ENCODE data around the gene BRMS1L. TPM values are rescaled to one million over a fixed set of nuclear protein-coding genes. Genes with fewer than 3 reads are reported as not detected.

The BRMS1L gene
- total and polyA plus RNA-seq, 2 experiments from 2014 or later, result 11.8 to 19.5 TPM

DNA sequence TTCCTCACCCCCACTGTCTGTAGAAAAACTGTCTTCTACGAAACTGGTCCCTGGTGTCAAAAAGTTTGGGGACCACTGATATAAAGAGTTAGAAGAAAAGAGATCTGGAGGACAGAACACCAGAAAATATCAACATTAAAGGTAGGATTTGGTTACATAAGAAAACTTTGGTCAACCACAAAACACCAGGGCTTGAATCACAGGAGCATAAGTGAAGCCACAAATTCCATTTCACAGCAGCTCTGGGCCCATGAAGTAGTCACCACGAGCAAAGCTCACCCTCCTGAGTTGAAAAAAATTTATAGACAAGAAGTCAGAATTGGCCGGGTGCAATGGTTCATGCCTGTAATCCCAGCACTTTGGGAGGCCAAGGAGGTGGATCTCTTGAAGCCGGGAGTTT lies 36.5 kb upstream of the BRMS1L start:
- DNase-seq (ENCODE audit: low spot score) (no peak), ATAC-seq (no peak)
- Histone ChIP-seq H3K27ac (ENCODE audit: low read depth) (no peak overlapping the region), H3K4me3 (no peak overlapping the region), H3K36me3 (ENCODE audit: insufficient read depth) (no peaks in the 10 kb centered on the region), H3K27me3 (ENCODE audit: insufficient read depth) (no peaks in the 10 kb centered on the region), H3K4me2 (no peak overlapping the region), H3F3A (replicated peaks; ENCODE audit: low read depth) (no peaks in the 10 kb centered on the region), H3K79me2 (replicated peaks; ENCODE audit: insufficient read depth) (peaks cover 33% of the 10 kb centered on the region), H3K4me1 (ENCODE audit: insufficient read depth) (no peaks in the 10 kb centered on the region), H2AFZ (no peak overlapping the region), H3K9me2 (ENCODE audit: insufficient read depth) (no peaks in the 10 kb centered on the region), H4K20me1 (replicated peaks; ENCODE audit: insufficient read depth) (no peaks in the 10 kb centered on the region)
- no peaks in the 10 kb centered on the region for H3K9me3 Mint-ChIP-seq
- no peak overlapping the region for H3K4me3 Mint-ChIP-seq
- H3K4me1 Mint-ChIP-seq, result no peaks in the 10 kb centered on the region
- no peak overlapping the region for H3K27ac Mint-ChIP-seq
- peaks cover 3% of the 10 kb centered on the region for H3K27me3 Mint-ChIP-seq (ENCODE audit: insufficient read depth, low read depth, poor library complexity)
- no peaks in the 10 kb centered on the region for H3K36me3 Mint-ChIP-seq (ENCODE audit: low read depth)
- TF ChIP-seq, protein P1, sequence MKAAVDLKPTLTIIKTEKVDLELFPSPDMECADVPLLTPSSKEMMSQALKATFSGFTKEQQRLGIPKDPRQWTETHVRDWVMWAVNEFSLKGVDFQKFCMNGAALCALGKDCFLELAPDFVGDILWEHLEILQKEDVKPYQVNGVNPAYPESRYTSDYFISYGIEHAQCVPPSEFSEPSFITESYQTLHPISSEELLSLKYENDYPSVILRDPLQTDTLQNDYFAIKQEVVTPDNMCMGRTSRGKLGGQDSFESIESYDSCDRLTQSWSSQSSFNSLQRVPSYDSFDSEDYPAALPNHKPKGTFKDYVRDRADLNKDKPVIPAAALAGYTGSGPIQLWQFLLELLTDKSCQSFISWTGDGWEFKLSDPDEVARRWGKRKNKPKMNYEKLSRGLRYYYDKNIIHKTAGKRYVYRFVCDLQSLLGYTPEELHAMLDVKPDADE (IDR thresholded peaks at IDR 0.05), result no peak
- TF ChIP-seq ZNF331 (CRISPR knock-in tag; IDR thresholded peaks at IDR 0.05; ENCODE audit: low read depth), result no peak

DNA sequence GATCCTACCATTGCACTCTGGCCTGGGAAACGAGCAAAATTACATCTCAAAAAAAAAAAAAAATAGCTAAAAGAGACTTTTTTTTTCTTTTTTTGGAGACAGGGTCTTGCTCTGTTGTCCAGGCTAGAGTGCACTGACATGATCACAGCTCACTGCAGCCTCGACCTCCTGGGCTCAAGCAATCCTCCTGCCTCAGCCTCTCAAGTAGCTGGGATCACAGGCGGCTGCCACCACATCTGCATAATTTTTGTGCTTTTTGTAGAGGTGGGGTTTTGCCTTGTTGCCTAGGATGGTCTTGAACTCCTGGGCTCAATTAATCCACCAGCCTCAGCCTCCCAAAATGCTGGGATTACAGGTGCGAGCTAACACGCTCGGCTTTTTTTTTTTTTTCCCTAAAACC lies 28.3 kb upstream of the BRMS1L start:
- H3K27ac Mint-ChIP-seq, result no peak overlapping the region
- H4K20me1 ChIP-seq (replicated peaks; ENCODE audit: insufficient read depth), result peaks cover 10% of the 10 kb centered on the region
- no peak for TF ChIP-seq EZH2 (IDR thresholded peaks at IDR 0.05; ENCODE audit: low read depth, unreplicated experiment)
- no peak for TF ChIP-seq STAT1 (IDR thresholded peaks at IDR 0.05; ENCODE audit: unreplicated experiment)
- no peak for TF ChIP-seq POLR2AphosphoS5 (IDR thresholded peaks at IDR 0.05; ENCODE audit: low read depth)
- TF ChIP-seq ZNF331 (CRISPR knock-in tag; IDR thresholded peaks at IDR 0.05; ENCODE audit: low read depth), result no peak
- no peak for TF ChIP-seq NANOG (IDR thresholded peaks at IDR 0.05; ENCODE audit: borderline replicate concordance)
- no peak for TF ChIP-seq EZH2phosphoT487 (IDR thresholded peaks at IDR 0.05; ENCODE audit: unreplicated experiment)
- TF ChIP-seq, protein P2, sequence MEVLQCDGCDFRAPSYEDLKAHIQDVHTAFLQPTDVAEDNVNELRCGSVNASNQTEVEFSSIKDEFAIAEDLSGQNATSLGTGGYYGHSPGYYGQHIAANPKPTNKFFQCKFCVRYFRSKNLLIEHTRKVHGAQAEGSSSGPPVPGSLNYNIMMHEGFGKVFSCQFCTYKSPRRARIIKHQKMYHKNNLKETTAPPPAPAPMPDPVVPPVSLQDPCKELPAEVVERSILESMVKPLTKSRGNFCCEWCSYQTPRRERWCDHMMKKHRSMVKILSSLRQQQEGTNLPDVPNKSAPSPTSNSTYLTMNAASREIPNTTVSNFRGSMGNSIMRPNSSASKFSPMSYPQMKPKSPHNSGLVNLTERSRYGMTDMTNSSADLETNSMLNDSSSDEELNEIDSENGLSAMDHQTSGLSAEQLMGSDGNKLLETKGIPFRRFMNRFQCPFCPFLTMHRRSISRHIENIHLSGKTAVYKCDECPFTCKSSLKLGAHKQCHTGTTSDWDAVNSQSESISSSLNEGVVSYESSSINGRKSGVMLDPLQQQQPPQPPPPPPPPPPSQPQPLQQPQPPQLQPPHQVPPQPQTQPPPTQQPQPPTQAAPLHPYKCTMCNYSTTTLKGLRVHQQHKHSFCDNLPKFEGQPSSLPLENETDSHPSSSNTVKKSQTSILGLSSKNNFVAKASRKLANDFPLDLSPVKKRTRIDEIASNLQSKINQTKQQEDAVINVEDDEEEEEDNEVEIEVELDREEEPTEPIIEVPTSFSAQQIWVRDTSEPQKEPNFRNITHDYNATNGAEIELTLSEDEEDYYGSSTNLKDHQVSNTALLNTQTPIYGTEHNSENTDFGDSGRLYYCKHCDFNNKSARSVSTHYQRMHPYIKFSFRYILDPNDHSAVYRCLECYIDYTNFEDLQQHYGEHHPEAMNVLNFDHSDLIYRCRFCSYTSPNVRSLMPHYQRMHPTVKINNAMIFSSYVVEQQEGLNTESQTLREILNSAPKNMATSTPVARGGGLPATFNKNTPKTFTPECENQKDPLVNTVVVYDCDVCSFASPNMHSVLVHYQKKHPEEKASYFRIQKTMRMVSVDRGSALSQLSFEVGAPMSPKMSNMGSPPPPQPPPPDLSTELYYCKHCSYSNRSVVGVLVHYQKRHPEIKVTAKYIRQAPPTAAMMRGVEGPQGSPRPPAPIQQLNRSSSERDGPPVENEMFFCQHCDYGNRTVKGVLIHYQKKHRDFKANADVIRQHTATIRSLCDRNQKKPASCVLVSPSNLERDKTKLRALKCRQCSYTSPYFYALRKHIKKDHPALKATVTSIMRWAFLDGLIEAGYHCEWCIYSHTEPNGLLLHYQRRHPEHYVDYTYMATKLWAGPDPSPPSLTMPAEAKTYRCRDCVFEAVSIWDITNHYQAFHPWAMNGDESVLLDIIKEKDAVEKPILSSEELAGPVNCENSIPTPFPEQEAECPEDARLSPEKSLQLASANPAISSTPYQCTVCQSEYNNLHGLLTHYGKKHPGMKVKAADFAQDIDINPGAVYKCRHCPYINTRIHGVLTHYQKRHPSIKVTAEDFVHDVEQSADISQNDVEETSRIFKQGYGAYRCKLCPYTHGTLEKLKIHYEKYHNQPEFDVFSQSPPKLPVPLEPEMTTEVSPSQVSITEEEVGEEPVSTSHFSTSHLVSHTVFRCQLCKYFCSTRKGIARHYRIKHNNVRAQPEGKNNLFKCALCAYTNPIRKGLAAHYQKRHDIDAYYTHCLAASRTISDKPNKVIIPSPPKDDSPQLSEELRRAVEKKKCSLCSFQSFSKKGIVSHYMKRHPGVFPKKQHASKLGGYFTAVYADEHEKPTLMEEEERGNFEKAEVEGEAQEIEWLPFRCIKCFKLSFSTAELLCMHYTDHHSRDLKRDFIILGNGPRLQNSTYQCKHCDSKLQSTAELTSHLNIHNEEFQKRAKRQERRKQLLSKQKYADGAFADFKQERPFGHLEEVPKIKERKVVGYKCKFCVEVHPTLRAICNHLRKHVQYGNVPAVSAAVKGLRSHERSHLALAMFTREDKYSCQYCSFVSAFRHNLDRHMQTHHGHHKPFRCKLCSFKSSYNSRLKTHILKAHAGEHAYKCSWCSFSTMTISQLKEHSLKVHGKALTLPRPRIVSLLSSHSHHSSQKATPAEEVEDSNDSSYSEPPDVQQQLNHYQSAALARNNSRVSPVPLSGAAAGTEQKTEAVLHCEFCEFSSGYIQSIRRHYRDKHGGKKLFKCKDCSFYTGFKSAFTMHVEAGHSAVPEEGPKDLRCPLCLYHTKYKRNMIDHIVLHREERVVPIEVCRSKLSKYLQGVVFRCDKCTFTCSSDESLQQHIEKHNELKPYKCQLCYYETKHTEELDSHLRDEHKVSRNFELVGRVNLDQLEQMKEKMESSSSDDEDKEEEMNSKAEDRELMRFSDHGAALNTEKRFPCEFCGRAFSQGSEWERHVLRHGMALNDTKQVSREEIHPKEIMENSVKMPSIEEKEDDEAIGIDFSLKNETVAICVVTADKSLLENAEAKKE (CRISPR knock-in tag; IDR thresholded peaks at IDR 0.05), result no peak
- no peak for TF ChIP-seq CREB1 (CRISPR knock-in tag; IDR thresholded peaks at IDR 0.05; ENCODE audit: low read depth)
- TF ChIP-seq, protein P3, sequence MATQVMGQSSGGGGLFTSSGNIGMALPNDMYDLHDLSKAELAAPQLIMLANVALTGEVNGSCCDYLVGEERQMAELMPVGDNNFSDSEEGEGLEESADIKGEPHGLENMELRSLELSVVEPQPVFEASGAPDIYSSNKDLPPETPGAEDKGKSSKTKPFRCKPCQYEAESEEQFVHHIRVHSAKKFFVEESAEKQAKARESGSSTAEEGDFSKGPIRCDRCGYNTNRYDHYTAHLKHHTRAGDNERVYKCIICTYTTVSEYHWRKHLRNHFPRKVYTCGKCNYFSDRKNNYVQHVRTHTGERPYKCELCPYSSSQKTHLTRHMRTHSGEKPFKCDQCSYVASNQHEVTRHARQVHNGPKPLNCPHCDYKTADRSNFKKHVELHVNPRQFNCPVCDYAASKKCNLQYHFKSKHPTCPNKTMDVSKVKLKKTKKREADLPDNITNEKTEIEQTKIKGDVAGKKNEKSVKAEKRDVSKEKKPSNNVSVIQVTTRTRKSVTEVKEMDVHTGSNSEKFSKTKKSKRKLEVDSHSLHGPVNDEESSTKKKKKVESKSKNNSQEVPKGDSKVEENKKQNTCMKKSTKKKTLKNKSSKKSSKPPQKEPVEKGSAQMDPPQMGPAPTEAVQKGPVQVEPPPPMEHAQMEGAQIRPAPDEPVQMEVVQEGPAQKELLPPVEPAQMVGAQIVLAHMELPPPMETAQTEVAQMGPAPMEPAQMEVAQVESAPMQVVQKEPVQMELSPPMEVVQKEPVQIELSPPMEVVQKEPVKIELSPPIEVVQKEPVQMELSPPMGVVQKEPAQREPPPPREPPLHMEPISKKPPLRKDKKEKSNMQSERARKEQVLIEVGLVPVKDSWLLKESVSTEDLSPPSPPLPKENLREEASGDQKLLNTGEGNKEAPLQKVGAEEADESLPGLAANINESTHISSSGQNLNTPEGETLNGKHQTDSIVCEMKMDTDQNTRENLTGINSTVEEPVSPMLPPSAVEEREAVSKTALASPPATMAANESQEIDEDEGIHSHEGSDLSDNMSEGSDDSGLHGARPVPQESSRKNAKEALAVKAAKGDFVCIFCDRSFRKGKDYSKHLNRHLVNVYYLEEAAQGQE (IDR thresholded peaks at IDR 0.05; ENCODE audit: unreplicated experiment), result no peak

More for the DNA sequence above, 28.3 kb upstream of the BRMS1L start:
- H3K4me3 Mint-ChIP-seq, result no peak overlapping the region
- no peaks in the 10 kb centered on the region for H3K4me1 Mint-ChIP-seq
- Histone ChIP-seq H3K4me3 (no peak overlapping the region), H3K4me2 (no peak overlapping the region), H3K27me3 (ENCODE audit: insufficient read depth) (no peaks in the 10 kb centered on the region), H3K27ac (ENCODE audit: low read depth) (no peak overlapping the region), H2AFZ (no peak overlapping the region), H3K9me2 (ENCODE audit: insufficient read depth) (no peaks in the 10 kb centered on the region), H3F3A (replicated peaks; ENCODE audit: low read depth) (no peaks in the 10 kb centered on the region), H3K79me2 (replicated peaks; ENCODE audit: insufficient read depth) (peaks cover 83% of the 10 kb centered on the region), H3K36me3 (ENCODE audit: insufficient read depth) (no peaks in the 10 kb centered on the region), H3K4me1 (ENCODE audit: insufficient read depth) (no peaks in the 10 kb centered on the region)
- ATAC-seq, result no peak
- H3K9me3 Mint-ChIP-seq, result no peaks in the 10 kb centered on the region
- no peak for DNase-seq (ENCODE audit: low spot score)
- no peaks in the 10 kb centered on the region for H3K36me3 Mint-ChIP-seq (ENCODE audit: low read depth)
- peaks cover 1% of the 10 kb centered on the region for H3K27me3 Mint-ChIP-seq (ENCODE audit: insufficient read depth, low read depth, poor library complexity)
